H1 (cell line): Measurements from ENCODE around the gene NCEH1. TPM values are rescaled to one million over a fixed set of nuclear protein-coding genes. Genes with fewer than 3 reads are reported as not detected.

Experiments
- RNF2 ChIP-seq: fragments of 200-900, 300-1000 bp; sonication (generic); IDR thresholded peaks from 2 replicates; pipeline ENCODE4 v1.7.1; 2016; ENCODE audit warnings: borderline replicate concordance, low read depth, mild to moderate bottlenecking, antibody characterized with exemption, low read length; ENCODE audit not compliant: poor library complexity, severe bottlenecking; ENCODE audit errors: missing control alignments
- TEAD4 ChIP-seq: IDR thresholded peaks from 2 replicates; pipeline ENCODE4 v1.6.1; 2012; ENCODE audit warnings: low read depth, low read length, inconsistent platforms, mixed read lengths
- polyA plus RNA-seq, 7 experiments: library from polyadenylated mRNA; depleted of rRNA in 3 of 7; stranded (reverse) in 5 of 7; unstranded in 2 of 7; fragments of >200 nt in 5 of 7; fragments of 200-250 nt in 2 of 7; gene quantifications; 1 replicate in 5 of 7; 2 replicates in 1 of 7; 4 replicates in 1 of 7; pipeline versions ENCODE4 v1.2.1 to v1.2.3, GENCODE V29; 2011 to 2013; ENCODE audit warnings: missing spikeins in 2 of 7, mixed read lengths in 2 of 7
- total RNA-seq: library from RNA; stranded (reverse); fragmentation: NEBNext Ultra II Directional; extraction: Animal tissue kit (Norgen Biotek cat#: 25700); gene quantifications from 2 replicates; pipeline ENCODE4 v1.2.1, GENCODE V29; 2021

The NCEH1 gene
- total and polyA plus RNA-seq, 2 of the 8 experiments (the other 6 are each of a cell fraction or from before 2014, with no cell fraction given) = 2.2 to 6.4 TPM

- TF ChIP-seq RNF2 = no peak
- no peak for TF ChIP-seq TEAD4
Measured at GRCh38 chr3:172700256-172700655, 10.6 kb downstream of the NCEH1 start (continued).
